ENCODE data around the gene DAAM2. TPM values are rescaled to one million over a fixed set of nuclear protein-coding genes. Genes with fewer than 3 reads are reported as not detected.

DAAM2 gene
- total RNA-seq, 1 experiment from 2014 or later: 109 TPM

- DNase-seq (ENCODE audit: low read depth): no peak
These were observed 4.9 kb upstream of the DAAM2 start for GRCh38 chr6:39787322-39787721.

- DNase-seq (ENCODE audit: low read depth): peak; percentile 60
These were observed 1.4 kb upstream of the DAAM2 start for GRCh38 chr6:39790772-39791171.

- DNase-seq (ENCODE audit: low read depth): peak; percentile 76
These were observed 865 bp upstream of the DAAM2 start for GRCh38 chr6:39791311-39791710.

- DNase-seq (ENCODE audit: low read depth): no peak
These were observed 619 bp downstream of the DAAM2 start for GRCh38 chr6:39792540-39793450.

- DNase-seq (ENCODE audit: low read depth): no peak
These were observed 1.3 kb downstream of the DAAM2 start for GRCh38 chr6:39793516-39793915.

GRCh38 chr6:39794231-39794630 is 2.1 kb downstream of the DAAM2 start:
- no peak for DNase-seq (ENCODE audit: low read depth)

GRCh38 chr6:39797751-39798150 is 5.6 kb downstream of the DAAM2 start:
- DNase-seq (ENCODE audit: low read depth): no peak

- DNase-seq (ENCODE audit: low read depth): no peak
These were observed 8.2 kb downstream of the DAAM2 start for GRCh38 chr6:39800034-39801032.

- no peak for DNase-seq (ENCODE audit: low read depth)
These were observed 9.5 kb downstream of the DAAM2 start for GRCh38 chr6:39801456-39802251.

GRCh38 chr6:39803872-39804271 is 11.7 kb downstream of the DAAM2 start:
- DNase-seq (ENCODE audit: low read depth): no peak

GRCh38 chr6:39804466-39805065 is 12.4 kb downstream of the DAAM2 start:
- DNase-seq (ENCODE audit: low read depth): peak; percentile 71

GRCh38 chr6:39806278-39806677 is 14.1 kb downstream of the DAAM2 start:
- DNase-seq (ENCODE audit: low read depth): no peak

- no peak for DNase-seq (ENCODE audit: low read depth)
These were observed 16.2 kb downstream of the DAAM2 start for GRCh38 chr6:39808346-39808745.

- no peak for DNase-seq (ENCODE audit: low read depth)
These were observed 16.8 kb downstream of the DAAM2 start for GRCh38 chr6:39808964-39809363.

- no peak for DNase-seq (ENCODE audit: low read depth)
These were observed 19.7 kb downstream of the DAAM2 start for GRCh38 chr6:39811835-39812345.

- DNase-seq (ENCODE audit: low read depth): no peak
These were observed 20.3 kb downstream of the DAAM2 start for GRCh38 chr6:39812496-39812852.

GRCh38 chr6:39812853-39813533 is 20.8 kb downstream of the DAAM2 start:
- peak; percentile 87 for DNase-seq (ENCODE audit: low read depth)

- DNase-seq (ENCODE audit: low read depth): no peak
These were observed 22.1 kb downstream of the DAAM2 start for GRCh38 chr6:39814236-39814635.

- no peak for DNase-seq (ENCODE audit: low read depth)
These were observed 23.2 kb downstream of the DAAM2 start for GRCh38 chr6:39815356-39815755.

- no peak for DNase-seq (ENCODE audit: low read depth)
These were observed 24.6 kb downstream of the DAAM2 start for GRCh38 chr6:39816747-39817146.

Measured in LHCN-M2 (cell line).